A549 (cell line): ENCODE data around the gene LSM4. TPM values are rescaled to one million over a fixed set of nuclear protein-coding genes. Genes with fewer than 3 reads are reported as not detected.

Source experiments
- ATAC-seq, 2 experiments: fragments of 200-7000 bp in 1 of 2; fragments of >200 bp in 1 of 2; cut with Nextera tagmentation in 1 of 2; cut with Tn5 transposase in 1 of 2; 3 replicates each; pipeline versions ENCODE4 v1.8.0 to v1.9.1; 2018 to 2020; ENCODE audit warnings: mild to moderate bottlenecking in 1 of 2, moderate library complexity in 1 of 2
- CTCF ChIA-PET: fragments of 300-600 bp; sonication (Branson Sonifier 250); formaldehyde crosslinking; extraction: SDS; loops from one replicate; lab custom pipeline; 2021; ENCODE audit warnings: antibody characterized with exemption, inconsistent platforms; lab: Yijun Ruan, JAX
- POLR2A ChIA-PET: fragments of 350-600 bp; formaldehyde crosslinking; extraction: SDS; loops from one replicate; lab custom pipeline; 2021; ENCODE audit warnings: antibody characterized with exemption, inconsistent platforms; lab: Yijun Ruan, JAX
- DNase-seq, 2 experiments: peaks; one replicate each; pipeline versions ENCODE4 v3.0.0 to v3.0.0-alpha.2; 2011 to 2016; ENCODE audit warnings: low read depth in 1 of 2, low spot score in 1 of 2
- FAIRE-seq: peaks from 2 replicates; lab custom pipeline; 2011; peaks lifted over from hg19 to GRCh38; lab: Jason Lieb, UNC
- H3K27ac ChIP-seq, 2 experiments: fragments of >200 bp; sonication (Bioruptor Twin); formaldehyde crosslinking; 3 replicates each; pipeline ENCODE4 v1.5.1; 2016 to 2017
- H3K4me1 ChIP-seq: fragments of >200 bp; sonication (Bioruptor Twin); formaldehyde crosslinking; 3 replicates; pipeline ENCODE4 v1.6.1; 2016
- H3K4me2 ChIP-seq: fragments of >200 bp; sonication (Bioruptor Twin); formaldehyde crosslinking; 3 replicates; pipeline ENCODE4 v1.6.1; 2016
- H3K4me3 ChIP-seq: fragments of >200 bp; sonication (Bioruptor Twin); formaldehyde crosslinking; 3 replicates; pipeline ENCODE4 v1.5.1; 2016
- H3K9me3 ChIP-seq: fragments of >200 bp; sonication (Bioruptor Twin); formaldehyde crosslinking; 3 replicates; pipeline ENCODE4 v1.6.1; 2016
- BHLHE40 ChIP-seq: IDR thresholded peaks from 2 replicates; pipeline ENCODE4 v1.6.1; 2012; ENCODE audit warnings: low read depth, low read length, inconsistent platforms
- CBX8 ChIP-seq: fragments of 200-600 bp; sonication (generic); IDR thresholded peaks from 2 replicates; pipeline ENCODE4 v1.6.1; 2016
- CEBPB ChIP-seq, 2 experiments: fragments of >200 bp in 1 of 2; sonication (Bioruptor Twin) in 1 of 2; formaldehyde crosslinking in 1 of 2; IDR thresholded peaks; 2 replicates each; pipeline ENCODE4 v1.6.1; 2012 to 2016
- CHD2 ChIP-seq: fragments of 150-350 bp; IDR thresholded peaks from 2 replicates; pipeline ENCODE4 v1.6.1; 2014; ENCODE audit warnings: low read length; ENCODE audit not compliant: partially characterized antibody
- CHD4 ChIP-seq: fragments of 200-600 bp; sonication (generic); IDR thresholded peaks from 2 replicates; pipeline ENCODE4 v1.6.1; 2016; ENCODE audit warnings: antibody characterized with exemption, mild to moderate bottlenecking, borderline replicate concordance
- EP300 ChIP-seq, 2 experiments: fragments of >200 bp; sonication (Bioruptor Twin); formaldehyde crosslinking; IDR thresholded peaks; 2 replicates in 1 of 2; 3 replicates in 1 of 2; pipeline ENCODE4 v1.6.1; 2016 to 2017
- FOSL2 ChIP-seq, 2 experiments: fragments of 450-650 bp in 1 of 2; fragments of >200 bp in 1 of 2; sonication (Bioruptor Twin) in 1 of 2; formaldehyde crosslinking; IDR thresholded peaks; 2 replicates each; pipeline versions ENCODE4 v1.5.0 to v1.6.1; 2016 to 2020; ENCODE audit warnings: mild to moderate bottlenecking in 1 of 2, moderate library complexity in 1 of 2
- HES2 ChIP-seq: fragments of >200 bp; sonication (Bioruptor Twin); formaldehyde crosslinking; IDR thresholded peaks from 2 replicates; pipeline ENCODE4 v1.6.1; 2016
- HOXB13 ChIP-seq: fragments of 250-450 bp; sonication (Bioruptor Pico); IDR thresholded peaks from 2 replicates; pipeline ENCODE4 v1.5.0; 2020; ENCODE audit warnings: low read depth, mild to moderate bottlenecking, moderate library complexity
- HOXB5 ChIP-seq: fragments of 250-450 bp; sonication (Bioruptor Pico); IDR thresholded peaks from 2 replicates; pipeline ENCODE4 v1.5.0; 2020; ENCODE audit warnings: mild to moderate bottlenecking, moderate library complexity
- JUN ChIP-seq, 2 experiments: fragments of >200 bp; sonication (Bioruptor Twin); formaldehyde crosslinking; IDR thresholded peaks; 2 replicates in 1 of 2; 3 replicates in 1 of 2; pipeline ENCODE4 v1.6.1; 2016 to 2017
- JUNB ChIP-seq: fragments of >200 bp; sonication (Bioruptor Twin); formaldehyde crosslinking; IDR thresholded peaks from 2 replicates; pipeline ENCODE4 v1.6.1; 2016
- MAFK ChIP-seq: fragments of 450-650 bp; IDR thresholded peaks from 2 replicates; pipeline ENCODE4 v1.6.1; 2014; ENCODE audit not compliant: partially characterized antibody
- MAX ChIP-seq: IDR thresholded peaks from 2 replicates; pipeline ENCODE4 v1.6.1; 2012
- MAZ ChIP-seq: fragments of 150-350 bp; IDR thresholded peaks from 2 replicates; pipeline ENCODE4 v1.6.1; 2014; ENCODE audit warnings: antibody characterized with exemption, low read depth, low read length, borderline replicate concordance
- NR3C1 ChIP-seq: fragments of >200 bp; sonication (Bioruptor Twin); formaldehyde crosslinking; IDR thresholded peaks from 3 replicates; pipeline ENCODE4 v1.6.1; 2017
- PHF8 ChIP-seq: fragments of 200-600 bp; sonication (generic); IDR thresholded peaks from 2 replicates; pipeline ENCODE4 v1.6.1; 2016; ENCODE audit warnings: low read depth, mild to moderate bottlenecking, antibody characterized with exemption, moderate library complexity, borderline replicate concordance
- RARB ChIP-seq: fragments of 250-450 bp; sonication (Bioruptor Pico); IDR thresholded peaks from 2 replicates; pipeline ENCODE4 v1.8.0; 2021; ENCODE audit warnings: mild to moderate bottlenecking, moderate library complexity
- RCOR1 ChIP-seq: fragments of 150-350 bp; IDR thresholded peaks from 2 replicates; pipeline ENCODE4 v1.6.1; 2014; ENCODE audit warnings: antibody characterized with exemption, low read length, low read depth
- RNF2 ChIP-seq: fragments of 200-600 bp; sonication (generic); IDR thresholded peaks from 2 replicates; pipeline ENCODE4 v1.6.1; 2016; ENCODE audit warnings: low read depth, mild to moderate bottlenecking, antibody characterized with exemption, moderate library complexity, borderline replicate concordance
- SMC3 ChIP-seq: fragments of >200 bp; sonication (Bioruptor Twin); formaldehyde crosslinking; IDR thresholded peaks from 3 replicates; pipeline ENCODE4 v1.6.1; 2018; ENCODE audit warnings: inconsistent platforms
- TFCP2L1 ChIP-seq: fragments of 250-450 bp; sonication (Bioruptor Pico); IDR thresholded peaks from 2 replicates; pipeline ENCODE4 v1.5.0; 2021; ENCODE audit warnings: mild to moderate bottlenecking
- TP53 ChIP-seq: fragments of 250-450 bp; sonication (Bioruptor Pico); IDR thresholded peaks from 2 replicates; pipeline ENCODE4 v1.5.0; 2021; ENCODE audit warnings: mild to moderate bottlenecking, moderate library complexity
- WGBS: methylation state at CpG from one replicate; pipeline ENCODE4 v1.1.6; 2017; ENCODE audit errors: missing lambda C conversion rate; 5-methylcytosine and 5-hydroxymethylcytosine counted together
- polyA plus RNA-seq, 4 experiments: library from polyadenylated mRNA; depleted of rRNA in 3 of 4; stranded (reverse); fragments of >200 nt; fragmentation: RNase III in 1 of 4; extraction: RNeasy Plus Mini Kit Qiagen cat#74134 plus additional on column Dnase treatment in 1 of 4; gene quantifications; 2 replicates in 3 of 4; 3 replicates in 1 of 4; pipeline ENCODE4 v1.2.3, GENCODE V29; 2011 to 2017
- TF ChIP-seq, protein P1 (sequence below): fragments of >200 bp; sonication (Bioruptor Twin); formaldehyde crosslinking; IDR thresholded peaks from 3 replicates; pipeline ENCODE4 v1.6.1; 2016
- TF ChIP-seq, protein P2 (sequence below): IDR thresholded peaks from 2 replicates; pipeline ENCODE4 v1.6.1; 2012; ENCODE audit warnings: low read depth, borderline replicate concordance
- TF ChIP-seq, protein P3 (sequence below): IDR thresholded peaks from 2 replicates; pipeline ENCODE4 v1.6.1; 2012
- TF ChIP-seq, protein P4 (sequence below): fragments of >200 bp; sonication (Bioruptor Twin); formaldehyde crosslinking; IDR thresholded peaks from 3 replicates; pipeline ENCODE4 v1.5.1; 2016
- TF ChIP-seq, protein P5 (sequence below): fragments of 450-650 bp; IDR thresholded peaks from 2 replicates; pipeline ENCODE4 v1.6.1; 2014; ENCODE audit warnings: antibody characterized with exemption

LSM4 gene
- polyA plus RNA-seq, 2 of the 4 experiments (the other 2 are of a cell fraction): 154 to 169 TPM

GRCh38 chr19:18366021-18366435 is 43.2 kb upstream of the LSM4 start:
- peaks cover 45% of the 10 kb centered on the region for H3K4me1 ChIP-seq
- ATAC-seq: no peak
- WGBS: 96% methylated on average over 2 of the region's 2 CpGs
- CTCF ChIA-PET: interaction anchor here (0.5 to 8.1 kb wide), 4 partner anchors 17 to 44 kb away, joined by 3 to 66 read pairs (median 8); no protein-coding TSS in a partner anchor
- TF ChIP-seq MAZ (no peak), CBX8 (no peak), TP53 (CRISPR knock-in tag) (no peak), RCOR1 (no peak), FOSL2 (IDR thresholded peaks at IDR 0.05) (no peak), FOSL2 (CRISPR knock-in tag; IDR thresholded peaks at IDR 0.05) (no peak), CHD2 (no peak), RNF2 (no peak), EP300 (IDR thresholded peaks at IDR 0.05) (no peak), MAFK (no peak), MAX (no peak), HOXB5 (CRISPR knock-in tag) (no peak), HES2 (no peak), CEBPB (IDR thresholded peaks at IDR 0.05) (no peak)
- TF ChIP-seq, protein P1, sequence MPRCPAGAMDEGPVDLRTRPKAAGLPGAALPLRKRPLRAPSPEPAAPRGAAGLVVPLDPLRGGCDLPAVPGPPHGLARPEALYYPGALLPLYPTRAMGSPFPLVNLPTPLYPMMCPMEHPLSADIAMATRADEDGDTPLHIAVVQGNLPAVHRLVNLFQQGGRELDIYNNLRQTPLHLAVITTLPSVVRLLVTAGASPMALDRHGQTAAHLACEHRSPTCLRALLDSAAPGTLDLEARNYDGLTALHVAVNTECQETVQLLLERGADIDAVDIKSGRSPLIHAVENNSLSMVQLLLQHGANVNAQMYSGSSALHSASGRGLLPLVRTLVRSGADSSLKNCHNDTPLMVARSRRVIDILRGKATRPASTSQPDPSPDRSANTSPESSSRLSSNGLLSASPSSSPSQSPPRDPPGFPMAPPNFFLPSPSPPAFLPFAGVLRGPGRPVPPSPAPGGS: no peak
- TF ChIP-seq, protein P2, sequence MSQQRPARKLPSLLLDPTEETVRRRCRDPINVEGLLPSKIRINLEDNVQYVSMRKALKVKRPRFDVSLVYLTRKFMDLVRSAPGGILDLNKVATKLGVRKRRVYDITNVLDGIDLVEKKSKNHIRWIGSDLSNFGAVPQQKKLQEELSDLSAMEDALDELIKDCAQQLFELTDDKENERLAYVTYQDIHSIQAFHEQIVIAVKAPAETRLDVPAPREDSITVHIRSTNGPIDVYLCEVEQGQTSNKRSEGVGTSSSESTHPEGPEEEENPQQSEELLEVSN: no peak
- TF ChIP-seq, protein P3, sequence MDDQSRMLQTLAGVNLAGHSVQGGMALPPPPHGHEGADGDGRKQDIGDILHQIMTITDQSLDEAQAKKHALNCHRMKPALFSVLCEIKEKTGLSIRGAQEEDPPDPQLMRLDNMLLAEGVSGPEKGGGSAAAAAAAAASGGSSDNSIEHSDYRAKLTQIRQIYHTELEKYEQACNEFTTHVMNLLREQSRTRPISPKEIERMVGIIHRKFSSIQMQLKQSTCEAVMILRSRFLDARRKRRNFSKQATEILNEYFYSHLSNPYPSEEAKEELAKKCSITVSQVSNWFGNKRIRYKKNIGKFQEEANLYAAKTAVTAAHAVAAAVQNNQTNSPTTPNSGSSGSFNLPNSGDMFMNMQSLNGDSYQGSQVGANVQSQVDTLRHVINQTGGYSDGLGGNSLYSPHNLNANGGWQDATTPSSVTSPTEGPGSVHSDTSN: no peak
- TF ChIP-seq, all 56 proteins: peak for 0
- DNase-seq (no peak), FAIRE-seq (no peak)
- H3K9me3 ChIP-seq: no peaks in the 10 kb centered on the region; the same call in 2 of the 3 replicates
- no peak overlapping the region for H3K4me3 ChIP-seq
- POLR2A ChIA-PET: interaction anchor here (1.0 to 4.0 kb wide), 2 partner anchors 16 to 21 kb away, joined by 3 to 36 read pairs; partner anchors contain the start of gene GDF15
- H3K27ac ChIP-seq: peak overlapping the region; percentile 97 to 99
- H3K4me2 ChIP-seq: peak overlapping the region; percentile 64; the same call in 1 of the 3 replicates

- ATAC-seq (peak; percentile 82 to 83), DNase-seq (peak; percentile 71 to 98), FAIRE-seq (no peak)
- Histone ChIP-seq H3K4me3 (no peak overlapping the region), H3K9me3 (no peaks in the 10 kb centered on the region; the same call in 2 of the 3 replicates), H3K4me1 (peaks cover 45% of the 10 kb centered on the region), H3K4me2 (peak overlapping the region; percentile 64), H3K27ac (peak overlapping the region; percentile 97 to 99)
- ChIA-PET POLR2A (interaction anchor here (0.9 to 4.0 kb wide), 5 partner anchors 9 to 83 kb away, joined by 3 to 36 read pairs (median 6); partner anchors contain the start of genes GDF15 and JUND), CTCF (interaction anchor here (1.0 to 8.1 kb wide), 4 partner anchors 10 to 46 kb away, joined by 3 to 66 read pairs (median 8); no protein-coding TSS in a partner anchor)
- 2% methylated on average over 15 of the region's 15 CpGs for WGBS
- TF ChIP-seq CHD4 (no peak), RARB (CRISPR knock-in tag) (peak; percentile 96), RNF2 (no peak), JUNB (peak; percentile 69), RCOR1 (no peak), TFCP2L1 (CRISPR knock-in tag) (no peak), JUN (IDR thresholded peaks at IDR 0.05) (peak; percentile 96 to 97), HES2 (peak; percentile 67; the same call in 1 of the 2 replicates), BHLHE40 (peak; percentile 57), NR3C1 (no peak), PHF8 (no peak), HOXB13 (CRISPR knock-in tag) (0 out of 2 replicates have a peak, but pooled peaks have one; percentile 52), MAFK (no peak), HOXB5 (CRISPR knock-in tag) (no peak), SMC3 (peak; percentile 27; the same call in 1 of the 3 replicates)
- TF ChIP-seq, protein P2: no peak
- TF ChIP-seq, protein P4, sequence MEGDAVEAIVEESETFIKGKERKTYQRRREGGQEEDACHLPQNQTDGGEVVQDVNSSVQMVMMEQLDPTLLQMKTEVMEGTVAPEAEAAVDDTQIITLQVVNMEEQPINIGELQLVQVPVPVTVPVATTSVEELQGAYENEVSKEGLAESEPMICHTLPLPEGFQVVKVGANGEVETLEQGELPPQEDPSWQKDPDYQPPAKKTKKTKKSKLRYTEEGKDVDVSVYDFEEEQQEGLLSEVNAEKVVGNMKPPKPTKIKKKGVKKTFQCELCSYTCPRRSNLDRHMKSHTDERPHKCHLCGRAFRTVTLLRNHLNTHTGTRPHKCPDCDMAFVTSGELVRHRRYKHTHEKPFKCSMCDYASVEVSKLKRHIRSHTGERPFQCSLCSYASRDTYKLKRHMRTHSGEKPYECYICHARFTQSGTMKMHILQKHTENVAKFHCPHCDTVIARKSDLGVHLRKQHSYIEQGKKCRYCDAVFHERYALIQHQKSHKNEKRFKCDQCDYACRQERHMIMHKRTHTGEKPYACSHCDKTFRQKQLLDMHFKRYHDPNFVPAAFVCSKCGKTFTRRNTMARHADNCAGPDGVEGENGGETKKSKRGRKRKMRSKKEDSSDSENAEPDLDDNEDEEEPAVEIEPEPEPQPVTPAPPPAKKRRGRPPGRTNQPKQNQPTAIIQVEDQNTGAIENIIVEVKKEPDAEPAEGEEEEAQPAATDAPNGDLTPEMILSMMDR: no peak
- TF ChIP-seq, protein P5, sequence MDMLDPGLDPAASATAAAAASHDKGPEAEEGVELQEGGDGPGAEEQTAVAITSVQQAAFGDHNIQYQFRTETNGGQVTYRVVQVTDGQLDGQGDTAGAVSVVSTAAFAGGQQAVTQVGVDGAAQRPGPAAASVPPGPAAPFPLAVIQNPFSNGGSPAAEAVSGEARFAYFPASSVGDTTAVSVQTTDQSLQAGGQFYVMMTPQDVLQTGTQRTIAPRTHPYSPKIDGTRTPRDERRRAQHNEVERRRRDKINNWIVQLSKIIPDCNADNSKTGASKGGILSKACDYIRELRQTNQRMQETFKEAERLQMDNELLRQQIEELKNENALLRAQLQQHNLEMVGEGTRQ: no peak
Observed at GRCh38 chr19:18364826-18365528, 42.1 kb upstream of the LSM4 start.
